SHP77 treated with DMSO at 0.1 percent for 48 hours (cell line): ENCODE results near the gene CAMK4.

Experiments
- DNase-seq: peaks from one replicate; lab custom pipeline; 2025; lab: John Stamatoyannopoulos, UW

The CAMK4 gene

DNA sequence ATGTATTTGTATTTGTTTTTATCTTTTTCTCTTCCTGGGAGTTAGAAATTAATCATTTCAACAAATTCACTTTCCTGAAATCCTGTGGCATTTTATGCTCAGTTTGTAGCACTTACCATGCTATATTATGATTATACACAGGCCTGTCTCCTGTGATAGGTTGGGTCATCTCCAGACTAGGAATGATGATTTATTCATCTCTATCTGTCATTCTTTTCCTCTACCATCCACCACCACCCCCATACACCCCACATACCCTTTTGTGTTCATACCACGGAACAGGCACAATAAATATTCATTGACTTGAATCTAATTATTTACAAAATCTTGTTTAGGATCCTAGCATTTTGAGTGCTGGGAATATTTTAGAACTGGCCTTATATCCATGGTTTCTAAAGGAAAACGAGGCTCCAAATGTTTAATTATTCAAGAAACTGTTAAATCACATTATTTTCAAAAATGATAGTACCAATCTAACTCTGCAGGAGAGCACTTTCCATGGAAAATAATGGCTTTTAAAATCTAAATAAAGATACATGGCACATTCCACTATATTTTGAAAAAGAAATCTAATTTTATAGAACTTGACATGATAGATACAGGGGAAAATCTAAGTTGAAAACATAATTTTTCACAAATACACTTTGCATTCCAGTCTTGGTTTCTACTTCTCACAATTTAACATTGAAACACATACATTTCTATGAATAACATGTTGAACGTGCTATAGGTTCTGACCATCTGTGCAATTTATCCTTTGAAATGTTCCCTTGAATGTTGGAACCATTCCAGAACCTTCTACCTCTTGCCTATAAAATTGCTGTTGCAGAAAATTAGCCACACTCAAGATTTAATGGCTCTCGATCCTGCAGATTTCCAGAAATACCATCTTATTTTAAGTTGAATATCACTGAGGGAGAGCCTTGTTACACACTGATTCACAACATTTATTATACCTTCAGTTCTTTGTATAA is 198.8 kb downstream of the CAMK4 start:
- no peak for DNase-seq

DNA sequence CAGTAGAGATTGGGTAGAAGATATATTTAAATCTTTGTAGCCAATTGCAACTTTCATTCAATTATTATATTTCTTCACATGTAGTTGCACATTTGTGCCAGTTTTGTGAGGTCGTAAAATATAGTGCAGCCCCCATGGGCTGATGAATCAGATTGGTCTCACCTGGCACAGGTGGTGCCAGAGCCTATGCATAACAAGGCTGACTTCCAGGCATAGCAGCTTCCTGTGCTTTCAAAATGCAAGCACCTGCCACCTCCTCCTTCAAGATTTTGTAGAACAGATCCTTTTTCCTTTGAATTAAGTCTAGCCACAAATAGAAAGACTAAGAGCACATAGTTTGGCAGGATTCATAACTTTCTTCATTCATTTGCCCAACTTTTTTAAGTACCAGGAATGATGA is 201.0 kb downstream of the CAMK4 start:
- no peak for DNase-seq

GRCh38 chr5:111427762-111428161 is 203.6 kb downstream of the CAMK4 start:
- no peak for DNase-seq

GRCh38 chr5:111432883-111433536 is 208.8 kb downstream of the CAMK4 start:
- no peak for DNase-seq

GRCh38 chr5:111434800-111435199 is 210.6 kb downstream of the CAMK4 start:
- DNase-seq = no peak

DNA sequence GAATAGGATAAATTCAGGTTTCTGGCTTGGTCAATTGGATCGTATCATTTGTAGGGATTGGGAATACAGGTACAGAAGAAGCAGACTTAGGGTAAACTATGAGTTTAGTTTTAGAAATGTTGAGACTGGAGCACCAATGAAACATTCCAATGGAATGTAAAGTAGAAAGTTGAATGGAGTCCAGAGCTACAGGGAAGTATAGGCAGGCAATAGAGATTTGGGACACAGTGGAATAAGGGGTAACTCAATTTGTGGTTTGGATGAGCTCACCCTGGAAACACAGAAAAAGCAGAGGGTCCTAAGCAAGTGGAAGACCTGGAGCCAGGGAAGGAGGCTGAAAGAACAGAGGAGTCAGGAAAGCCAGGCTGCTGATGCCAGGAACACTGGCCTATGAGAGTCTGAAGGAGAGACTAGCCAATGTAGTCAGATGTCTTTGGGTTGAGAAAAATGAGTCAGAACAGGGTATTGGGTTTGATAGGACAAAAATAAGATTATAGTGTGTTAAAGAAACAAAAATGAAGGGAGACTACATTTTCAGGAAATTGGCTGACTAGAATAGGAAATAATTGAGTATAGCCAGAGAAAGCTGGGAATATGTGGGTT is 215.4 kb downstream of the CAMK4 start:
- no peak for DNase-seq

DNA sequence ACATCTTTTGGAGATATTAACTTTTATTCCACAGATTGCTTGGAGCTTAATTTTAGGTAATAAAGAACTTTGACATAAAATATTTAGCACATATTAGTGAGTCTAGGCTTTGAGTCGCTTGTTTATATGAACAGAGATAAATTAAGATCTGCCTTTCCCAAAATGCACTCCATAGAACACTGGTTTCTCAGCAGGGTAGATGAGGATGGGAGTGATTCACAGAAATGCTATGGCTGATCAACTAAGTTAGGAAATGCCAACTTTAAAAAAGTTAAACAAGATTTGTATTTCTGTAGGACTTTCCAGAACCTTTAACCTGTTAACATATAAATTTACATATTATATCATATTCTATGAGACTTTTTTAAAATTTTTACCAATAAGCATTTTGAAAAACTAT is 222.9 kb downstream of the CAMK4 start:
- DNase-seq = no peak

DNA sequence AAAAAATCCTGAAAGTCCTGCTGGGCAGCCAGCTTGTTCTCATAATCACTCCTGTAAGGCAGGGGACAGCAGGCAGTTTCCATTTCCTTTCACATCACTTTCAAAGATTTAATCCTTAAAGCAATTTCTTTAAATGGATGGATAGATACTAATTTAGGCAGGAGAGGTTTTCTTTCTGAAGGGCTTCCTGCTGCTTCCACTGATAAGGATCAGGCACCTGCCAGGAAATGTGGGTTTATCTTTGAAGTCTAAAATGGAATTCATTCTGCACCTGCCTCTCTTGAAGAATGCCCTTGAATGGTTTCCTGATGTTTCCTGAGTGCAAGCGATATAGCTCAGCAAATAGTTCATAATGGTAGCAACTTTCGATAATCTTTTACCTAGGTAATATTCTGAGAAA is 223.6 kb downstream of the CAMK4 start:
- no peak for DNase-seq

- no peak for DNase-seq
Measured at GRCh38 chr5:111453295-111453694, 229.1 kb downstream of the CAMK4 start.

DNA sequence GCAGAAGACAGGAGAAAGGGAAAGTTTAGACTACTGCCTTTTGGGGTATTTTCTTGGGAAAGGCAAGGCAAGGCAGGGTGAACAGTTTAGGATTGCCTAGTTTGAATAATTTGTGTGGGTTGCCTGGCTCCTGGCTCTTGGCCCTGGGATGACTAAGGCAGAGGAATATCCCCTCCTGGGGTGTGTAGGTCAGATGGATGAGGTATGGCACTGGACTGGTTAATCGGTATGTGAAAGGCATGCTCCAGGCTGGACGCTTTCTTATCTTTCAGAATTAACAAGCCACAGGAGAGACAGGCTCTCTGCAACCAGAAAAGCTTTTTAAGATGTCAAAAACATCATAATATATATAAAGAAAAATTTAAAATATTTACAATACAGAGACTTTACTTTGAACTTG is 229.6 kb downstream of the CAMK4 start:
- no peak for DNase-seq

DNA sequence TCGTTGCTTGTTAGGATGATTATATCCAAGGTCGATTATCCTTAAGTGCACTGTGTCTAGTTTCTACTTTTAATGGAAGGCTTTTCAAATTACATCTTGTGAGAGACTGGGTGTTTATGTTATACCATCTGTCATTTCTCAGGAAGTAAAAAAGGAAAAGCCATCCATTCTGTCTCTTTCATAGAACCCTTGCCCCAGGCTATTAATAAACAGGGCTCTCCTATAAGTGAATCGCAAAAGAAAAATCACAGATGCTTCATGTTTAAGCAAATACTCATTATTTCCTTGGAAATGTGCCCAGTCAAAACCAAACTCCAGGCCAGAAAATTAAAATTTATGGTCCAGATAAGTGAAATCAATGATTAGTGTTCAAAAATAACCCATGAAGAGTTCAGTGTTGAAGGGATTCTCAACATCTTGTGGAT is 230.0 kb downstream of the CAMK4 start:
- peak; percentile 14 for DNase-seq

GRCh38 chr5:111454776-111455175 is 230.6 kb downstream of the CAMK4 start:
- no peak for DNase-seq

- DNase-seq = peak; percentile 25
Measured at GRCh38 chr5:111461255-111461671, 237.1 kb downstream of the CAMK4 start.

- DNase-seq = no peak
Measured at GRCh38 chr5:111461934-111462333, 237.8 kb downstream of the CAMK4 start.

GRCh38 chr5:111463311-111463710 is 239.1 kb downstream of the CAMK4 start:
- peak; percentile 22 for DNase-seq

GRCh38 chr5:111469293-111469896 is 245.2 kb downstream of the CAMK4 start:
- no peak for DNase-seq

- no peak for DNase-seq
Measured at GRCh38 chr5:111469903-111470302, 245.7 kb downstream of the CAMK4 start.

DNA sequence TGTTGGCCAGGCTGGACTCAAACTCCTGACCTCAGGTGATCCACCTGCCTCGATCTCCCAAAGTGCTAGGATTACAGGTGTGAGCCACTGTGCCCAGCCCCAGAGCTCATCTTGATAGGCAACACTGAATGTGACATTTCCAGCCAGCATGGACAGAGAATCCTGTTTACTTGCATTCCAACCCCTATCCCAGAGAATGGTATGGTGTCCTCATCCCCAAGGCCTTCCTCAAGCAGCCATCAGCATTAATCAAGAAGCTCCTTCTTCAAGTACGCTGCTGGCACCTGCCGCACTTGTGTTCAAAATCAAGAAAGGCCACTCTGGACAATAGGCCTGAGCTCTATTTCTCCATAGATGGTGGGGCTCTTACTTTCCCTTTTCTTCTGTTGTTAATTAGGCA is 247.9 kb downstream of the CAMK4 start:
- DNase-seq = no peak

- DNase-seq = no peak
Measured at GRCh38 chr5:111472579-111472978, 248.4 kb downstream of the CAMK4 start.

DNA sequence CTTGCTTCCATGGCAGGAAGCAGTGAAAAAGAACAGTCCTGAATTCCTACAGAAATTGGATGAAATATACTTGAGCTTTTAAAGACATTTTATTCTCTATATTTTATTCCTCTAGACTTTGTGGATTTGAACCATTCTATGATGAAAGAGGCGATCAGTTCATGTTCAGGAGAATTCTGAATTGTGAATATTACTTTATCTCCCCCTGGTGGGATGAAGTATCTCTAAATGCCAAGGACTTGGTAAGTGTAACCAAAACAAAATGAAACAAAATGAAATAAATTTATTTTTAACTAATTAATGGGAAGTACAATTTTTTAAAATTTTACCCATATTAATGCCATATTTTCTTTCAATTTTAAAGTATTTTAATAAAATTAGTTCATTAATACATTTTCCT is 254.1 kb downstream of the CAMK4 start:
- no peak for DNase-seq

DNA sequence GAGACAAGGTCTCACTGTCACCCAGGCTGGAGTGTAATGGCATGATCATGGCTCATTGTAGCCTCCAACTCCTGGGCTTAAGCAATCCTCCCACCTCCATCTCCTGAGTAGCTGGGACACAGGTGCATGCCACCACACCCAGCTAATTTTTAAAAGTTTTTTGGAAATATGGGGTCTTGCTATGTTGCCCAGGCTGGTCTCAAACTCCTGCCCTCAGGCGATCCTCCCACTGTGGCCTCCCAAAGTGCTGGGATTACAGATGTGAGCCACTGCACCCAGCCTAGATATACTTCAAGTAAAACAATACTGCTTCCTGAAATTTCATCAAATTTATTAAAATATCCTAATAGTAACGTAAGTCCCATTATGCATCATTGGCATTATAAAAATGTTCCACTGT is 254.7 kb downstream of the CAMK4 start:
- no peak for DNase-seq

DNA sequence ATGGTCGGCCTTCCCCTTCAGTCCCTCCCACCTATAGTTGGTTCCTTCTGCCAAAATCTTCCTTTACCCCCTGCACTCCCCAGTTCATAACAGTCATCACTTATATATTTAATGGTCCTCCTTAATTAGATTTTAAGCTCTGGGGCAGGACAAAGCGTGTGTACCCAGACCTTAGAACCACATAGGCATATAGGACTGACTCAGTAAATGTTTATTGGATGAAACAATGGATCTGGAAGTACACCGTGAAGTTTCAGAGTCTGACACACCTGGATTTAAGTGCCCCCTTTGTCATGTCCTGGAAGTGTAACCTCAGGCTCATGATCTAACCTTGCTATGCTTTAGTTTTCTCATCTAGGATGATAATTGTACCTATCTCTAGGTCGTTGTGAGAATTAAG is 256.2 kb downstream of the CAMK4 start:
- DNase-seq = no peak
